HepG2 (cell line): ENCODE measurements around the gene ARL6IP4. TPM values are rescaled to one million over a fixed set of nuclear protein-coding genes. Genes with fewer than 3 reads are reported as not detected.

Experiments
- AGO2 ChIP-seq: fragments of 200-400 bp; formaldehyde crosslinking; optimal IDR thresholded peaks from 2 replicates; pipeline ENCODE3; 2017; ENCODE audit warnings: mild to moderate bottlenecking, low read depth, low read length, moderate library complexity
- HOXA9 ChIP-seq: sonication (generic); formaldehyde crosslinking; IDR thresholded peaks from 2 replicates; pipeline ENCODE4 v1.8.1; 2022; ENCODE audit warnings: missing genetic modification reagents, mild to moderate bottlenecking, moderate library complexity, borderline replicate concordance
- MAF1 ChIP-seq: sonication (generic); formaldehyde crosslinking; IDR thresholded peaks from 2 replicates; pipeline ENCODE4 v1.5.0; 2020; ENCODE audit warnings: missing genetic modification reagents, borderline replicate concordance
- RBFOX2 ChIP-seq: fragments of 200-400 bp; formaldehyde crosslinking; IDR thresholded peaks from 2 replicates; pipeline ENCODE4 v1.6.1; 2017; ENCODE audit warnings: low read depth, mild to moderate bottlenecking, low read length
- RERE ChIP-seq: IDR thresholded peaks from 2 replicates; pipeline ENCODE4 v1.6.1; 2016; ENCODE audit warnings: low read depth, missing genetic modification reagents, missing compliant biosample characterization
- RFXAP ChIP-seq: sonication (generic); formaldehyde crosslinking; IDR thresholded peaks from 2 replicates; pipeline ENCODE4 v1.4.0; 2020; ENCODE audit warnings: missing genetic modification reagents, borderline replicate concordance
- SIN3B ChIP-seq: fragments of 150-350 bp; IDR thresholded peaks from 2 replicates; pipeline ENCODE4 v1.6.1; 2014; ENCODE audit warnings: low read length
- SRY ChIP-seq: sonication (generic); formaldehyde crosslinking; IDR thresholded peaks from 2 replicates; pipeline ENCODE4 v1.8.0; 2022; ENCODE audit warnings: mild to moderate bottlenecking, missing genetic modification reagents
- TCF7 ChIP-seq: sonication (generic); IDR thresholded peaks from 2 replicates; pipeline ENCODE4 v1.6.1; 2016; ENCODE audit warnings: antibody characterized with exemption, low read depth
- THAP7 ChIP-seq: sonication (generic); formaldehyde crosslinking; IDR thresholded peaks from 2 replicates; pipeline ENCODE4 v1.8.1; 2023; ENCODE audit warnings: mild to moderate bottlenecking, missing genetic modification reagents
- ZBTB21 ChIP-seq: sonication (generic); formaldehyde crosslinking; IDR thresholded peaks from 2 replicates; pipeline ENCODE4 v1.4.0; 2020; ENCODE audit warnings: missing genetic modification reagents
- ZBTB4 ChIP-seq: sonication (generic); formaldehyde crosslinking; IDR thresholded peaks from 2 replicates; pipeline ENCODE4 v1.4.0; 2020; ENCODE audit warnings: missing genetic modification reagents, mild to moderate bottlenecking, borderline replicate concordance
- ZMYM2 ChIP-seq: sonication (generic); formaldehyde crosslinking; IDR thresholded peaks from 2 replicates; pipeline ENCODE4 v1.8.0; 2022; ENCODE audit warnings: mild to moderate bottlenecking, missing genetic modification reagents
- ZNF225 ChIP-seq: sonication (generic); formaldehyde crosslinking; IDR thresholded peaks from 2 replicates; pipeline ENCODE4 v1.4.0; 2020; ENCODE audit warnings: mild to moderate bottlenecking, missing genetic modification reagents
- ZNF329 ChIP-seq: sonication (generic); formaldehyde crosslinking; IDR thresholded peaks from 2 replicates; pipeline ENCODE4 v1.9.0; 2021; ENCODE audit warnings: low read depth, mild to moderate bottlenecking, missing genetic modification reagents
- ZNF597 ChIP-seq: sonication (generic); formaldehyde crosslinking; IDR thresholded peaks from 2 replicates; pipeline ENCODE4 v1.5.0; 2020; ENCODE audit warnings: missing genetic modification reagents
- ZNF720 ChIP-seq: sonication (generic); formaldehyde crosslinking; IDR thresholded peaks from 2 replicates; pipeline ENCODE4 v1.4.0; 2020; ENCODE audit warnings: missing genetic modification reagents
- ZNF891 ChIP-seq: sonication (generic); formaldehyde crosslinking; IDR thresholded peaks from 2 replicates; pipeline ENCODE4 v1.5.0; 2020; ENCODE audit warnings: mild to moderate bottlenecking, missing genetic modification reagents
- polyA plus RNA-seq, 8 experiments: library from polyadenylated mRNA; depleted of rRNA in 3 of 8; stranded (reverse) in 7 of 8; unstranded in 1 of 8; fragments of >200 nt; fragmentation: Illumina TruSeq in 4 of 8; extraction: Trizol in 4 of 8; gene quantifications; 2 replicates each; pipeline versions ENCODE4 v1.2.1 to v1.2.3, GENCODE V29; 2011 to 2016; ENCODE audit warnings: low read depth in 4 of 8, missing spikeins in 1 of 8, mixed read lengths in 1 of 8; ENCODE audit not compliant: insufficient read depth in 1 of 8
- total RNA-seq, 5 experiments: library from RNA; depleted of rRNA; stranded (reverse); fragments of >200 nt; fragmentation: Illumina TruSeq; extraction: Trizol; gene quantifications; 2 replicates each; pipeline ENCODE4 v1.2.3, GENCODE V29; 2016; ENCODE audit warnings: low read depth in 1 of 5

The ARL6IP4 gene
- total and polyA plus RNA-seq, 2 of the 13 experiments (the other 11 are each of a cell fraction or from before 2014, with no cell fraction given), result 155 to 220 TPM

GRCh38 chr12:122974892-122975789 lies 5.3 kb upstream of the ARL6IP4 start, which contains the start of gene OGFOD2 (continued):
- TF ChIP-seq RBFOX2, result peak; percentile 88
- TF ChIP-seq ZNF891 (CRISPR knock-in tag), result peak; percentile 33; the same call in 1 of the 2 replicates
- no peak; the same call in 1 of the 2 replicates for TF ChIP-seq RERE (CRISPR knock-in tag)
- TF ChIP-seq HOXA9 (CRISPR knock-in tag), result peak; percentile 80
- no peak for TF ChIP-seq ZNF720 (CRISPR knock-in tag)
- 0 out of 2 replicates have a peak, but pooled peaks have one; percentile 29 for TF ChIP-seq MAF1
- TF ChIP-seq THAP7 (CRISPR knock-in tag), result peak; percentile 64; the same call in 1 of the 2 replicates
- TF ChIP-seq SRY, result peak; percentile 48; the same call in 1 of the 2 replicates
- peak; percentile 68; the same call in 1 of the 2 replicates for TF ChIP-seq SIN3B
- peak; percentile 17; the same call in 1 of the 2 replicates for TF ChIP-seq ZNF225
- no peak for TF ChIP-seq TCF7
- peak; percentile 89 for TF ChIP-seq AGO2
- 0 out of 2 replicates have a peak, but pooled peaks have one; percentile 41 for TF ChIP-seq ZNF329 (CRISPR knock-in tag)
- TF ChIP-seq ZNF597, result no peak
- 0 out of 2 replicates have a peak, but pooled peaks have one; percentile 60 for TF ChIP-seq ZBTB4 (CRISPR knock-in tag)
- TF ChIP-seq ZBTB21 (CRISPR knock-in tag), result no peak
- no peak for TF ChIP-seq ZMYM2 (CRISPR knock-in tag)
- TF ChIP-seq RFXAP, result 0 out of 2 replicates have a peak, but pooled peaks have one; percentile 22
